PFSK-1 (cell line): ENCODE results near the gene PPP2CA.

Experiments
- FOXP2 ChIP-seq: optimal IDR thresholded peaks from 2 replicates; pipeline ENCODE3; 2011; ENCODE audit warnings: borderline replicate concordance, control low read depth, inconsistent platforms; ENCODE audit not compliant: insufficient read depth; ENCODE audit errors: extremely low read length, extremely low read depth
- POLR2AphosphoS5 ChIP-seq: IDR thresholded peaks from 2 replicates; pipeline ENCODE4 v1.6.1; 2012; ENCODE audit warnings: low read depth, mild to moderate bottlenecking, control low read depth, low read length, moderate library complexity
- SIN3A ChIP-seq: IDR thresholded peaks from 2 replicates; pipeline ENCODE4 v1.6.1; 2012; ENCODE audit warnings: mild to moderate bottlenecking, low read length, moderate library complexity, borderline replicate concordance; ENCODE audit not compliant: insufficient read depth
- TAF1 ChIP-seq: IDR thresholded peaks from 2 replicates; pipeline ENCODE4 v1.6.1; 2012; ENCODE audit warnings: low read length, control low read depth, borderline replicate concordance; ENCODE audit not compliant: insufficient read depth
- TF ChIP-seq, protein P1 (sequence below), 2 experiments: IDR thresholded peaks; 2 replicates each; pipeline versions ENCODE4 v1.6.1 to v1.8.0; 2011 to 2012; ENCODE audit warnings: low read depth in 2 of 2, low read length in 2 of 2, control low read depth in 1 of 2, inconsistent platforms in 1 of 2, mild to moderate bottlenecking in 1 of 2, moderate library complexity in 1 of 2; ENCODE audit not compliant: insufficient read depth in 1 of 2

The PPP2CA gene

DNA sequence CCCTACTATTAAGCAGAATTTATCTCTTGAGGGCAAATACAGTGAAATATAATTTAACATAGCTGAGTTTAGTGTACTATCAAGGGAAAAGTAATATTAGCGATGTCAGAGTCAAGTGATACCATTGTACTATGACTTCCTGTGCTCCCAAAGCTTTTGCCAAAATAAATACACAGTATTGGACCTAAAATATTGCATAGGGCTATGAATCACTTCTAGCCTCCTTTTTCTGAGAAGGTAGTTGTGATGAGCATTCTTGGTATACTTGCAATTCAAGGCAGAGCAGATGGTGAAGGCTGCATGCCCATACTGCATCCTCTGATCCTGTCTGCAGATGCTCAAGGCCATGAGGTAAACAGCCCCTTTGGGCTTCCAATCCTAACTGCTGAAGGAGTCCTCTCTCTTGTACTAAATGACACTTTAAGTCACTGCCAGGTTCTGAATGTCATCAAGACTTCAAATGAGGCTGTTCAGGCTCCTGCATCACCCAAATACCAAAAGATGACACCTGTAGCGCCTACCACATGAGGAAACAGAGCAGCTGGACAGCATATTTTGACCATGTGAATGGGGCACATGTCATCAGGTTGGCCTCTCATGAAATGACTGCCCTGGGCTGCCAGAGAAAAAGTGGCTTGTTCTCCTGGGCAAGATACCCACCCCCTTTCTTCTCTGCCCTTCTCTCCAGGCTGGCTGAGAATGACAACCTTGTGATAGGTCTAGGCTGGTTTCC is 29.7 kb upstream of the PPP2CA start:
- TF ChIP-seq FOXP2 (no peak), TAF1 (no peak), POLR2AphosphoS5 (no peak), SIN3A (no peak)
- TF ChIP-seq, protein P1, sequence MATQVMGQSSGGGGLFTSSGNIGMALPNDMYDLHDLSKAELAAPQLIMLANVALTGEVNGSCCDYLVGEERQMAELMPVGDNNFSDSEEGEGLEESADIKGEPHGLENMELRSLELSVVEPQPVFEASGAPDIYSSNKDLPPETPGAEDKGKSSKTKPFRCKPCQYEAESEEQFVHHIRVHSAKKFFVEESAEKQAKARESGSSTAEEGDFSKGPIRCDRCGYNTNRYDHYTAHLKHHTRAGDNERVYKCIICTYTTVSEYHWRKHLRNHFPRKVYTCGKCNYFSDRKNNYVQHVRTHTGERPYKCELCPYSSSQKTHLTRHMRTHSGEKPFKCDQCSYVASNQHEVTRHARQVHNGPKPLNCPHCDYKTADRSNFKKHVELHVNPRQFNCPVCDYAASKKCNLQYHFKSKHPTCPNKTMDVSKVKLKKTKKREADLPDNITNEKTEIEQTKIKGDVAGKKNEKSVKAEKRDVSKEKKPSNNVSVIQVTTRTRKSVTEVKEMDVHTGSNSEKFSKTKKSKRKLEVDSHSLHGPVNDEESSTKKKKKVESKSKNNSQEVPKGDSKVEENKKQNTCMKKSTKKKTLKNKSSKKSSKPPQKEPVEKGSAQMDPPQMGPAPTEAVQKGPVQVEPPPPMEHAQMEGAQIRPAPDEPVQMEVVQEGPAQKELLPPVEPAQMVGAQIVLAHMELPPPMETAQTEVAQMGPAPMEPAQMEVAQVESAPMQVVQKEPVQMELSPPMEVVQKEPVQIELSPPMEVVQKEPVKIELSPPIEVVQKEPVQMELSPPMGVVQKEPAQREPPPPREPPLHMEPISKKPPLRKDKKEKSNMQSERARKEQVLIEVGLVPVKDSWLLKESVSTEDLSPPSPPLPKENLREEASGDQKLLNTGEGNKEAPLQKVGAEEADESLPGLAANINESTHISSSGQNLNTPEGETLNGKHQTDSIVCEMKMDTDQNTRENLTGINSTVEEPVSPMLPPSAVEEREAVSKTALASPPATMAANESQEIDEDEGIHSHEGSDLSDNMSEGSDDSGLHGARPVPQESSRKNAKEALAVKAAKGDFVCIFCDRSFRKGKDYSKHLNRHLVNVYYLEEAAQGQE (IDR thresholded peaks at IDR 0.05; ENCODE audit: insufficient read depth in 1 of 2, low read depth in 2 of 2, low read length in 2 of 2) = no peak

DNA sequence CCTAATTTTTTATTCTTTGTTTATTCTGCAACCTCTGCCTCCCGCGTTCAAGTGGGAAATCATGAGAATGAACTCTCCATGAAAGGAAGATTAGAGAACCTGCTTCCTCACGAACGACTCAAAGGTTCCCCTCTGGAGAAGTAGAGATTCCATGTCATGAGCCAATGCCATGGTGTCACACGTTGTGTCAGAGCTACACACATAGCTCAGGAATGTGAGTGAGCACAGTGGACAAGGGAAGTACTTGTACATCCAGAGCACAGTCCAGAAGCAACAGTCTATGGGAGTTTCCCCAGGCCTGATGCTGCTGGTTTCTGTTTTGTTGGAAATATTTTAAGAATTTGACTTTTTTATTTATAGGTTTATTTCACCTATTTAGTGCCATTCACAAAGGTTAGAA is 26.8 kb upstream of the PPP2CA start:
- no peak for TF ChIP-seq TAF1
- TF ChIP-seq, protein P1 (IDR thresholded peaks at IDR 0.05; ENCODE audit: insufficient read depth in 1 of 2, low read depth in 2 of 2, low read length in 2 of 2) = no peak
- no peak for TF ChIP-seq FOXP2
- no peak for TF ChIP-seq POLR2AphosphoS5
- TF ChIP-seq SIN3A = no peak

DNA sequence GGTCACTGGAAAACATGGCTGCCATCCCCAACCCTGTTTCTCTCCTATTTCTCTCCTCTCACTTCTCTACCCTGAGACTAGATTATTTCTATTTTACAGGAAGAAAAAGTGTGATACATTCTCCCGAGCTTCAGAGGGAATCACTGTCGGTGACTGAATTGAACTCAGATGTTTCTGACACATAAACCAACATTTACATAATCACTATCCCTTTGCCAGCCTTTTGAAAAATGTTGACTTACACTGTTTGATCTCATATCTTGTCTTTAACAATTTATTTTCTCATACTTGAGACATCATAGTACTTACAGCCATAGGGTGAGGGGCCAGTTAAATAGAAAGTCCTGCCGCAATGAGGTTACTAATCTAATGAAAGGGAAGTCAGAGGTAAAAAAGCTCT is 25.1 kb upstream of the PPP2CA start:
- TF ChIP-seq SIN3A (no peak), FOXP2 (no peak), POLR2AphosphoS5 (no peak), TAF1 (no peak)
- TF ChIP-seq, protein P1 (IDR thresholded peaks at IDR 0.05; ENCODE audit: insufficient read depth in 1 of 2, low read depth in 2 of 2, low read length in 2 of 2) = no peak

DNA sequence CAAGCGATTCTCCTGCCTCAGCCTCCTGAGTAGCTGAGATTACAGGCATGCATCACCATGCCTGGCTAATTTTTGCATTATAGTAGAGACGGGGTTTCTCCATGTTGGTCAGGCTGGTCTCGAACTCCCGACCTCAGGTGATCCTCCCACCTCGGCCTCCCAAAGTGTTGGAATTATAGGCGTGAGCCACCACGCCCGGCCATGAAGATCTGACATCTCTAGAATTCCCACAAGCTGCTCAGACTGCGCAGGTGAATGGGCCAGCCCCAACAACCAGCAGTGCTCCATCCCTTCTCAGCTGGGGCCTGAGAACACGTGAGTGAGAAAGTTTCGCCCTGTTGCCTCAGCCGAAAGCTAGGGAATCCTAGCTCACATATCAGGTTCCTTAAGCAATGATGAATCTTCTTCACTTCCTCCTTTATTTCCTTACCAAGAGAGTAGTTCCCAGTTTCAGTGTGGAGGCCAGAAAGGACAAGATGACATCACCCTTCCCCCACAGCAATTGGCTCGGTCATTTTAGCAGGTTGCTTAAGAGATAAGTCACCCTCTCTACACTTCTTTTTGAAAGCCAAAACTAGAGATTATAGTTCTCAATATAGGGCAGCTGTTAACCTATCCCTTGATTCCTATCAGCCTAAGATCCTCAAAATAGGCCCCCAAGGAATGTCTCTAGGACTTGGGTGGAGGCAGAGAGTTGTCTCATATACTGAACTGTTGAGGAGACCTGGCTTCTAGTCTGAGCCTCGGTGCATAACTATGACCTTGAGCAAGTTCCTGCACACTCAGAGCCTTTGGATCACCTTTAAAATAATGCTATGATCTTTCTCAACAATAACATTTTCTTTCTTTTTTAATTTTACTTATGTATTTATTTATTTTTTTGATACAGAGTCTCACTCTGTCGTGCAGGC is 23.9 kb upstream of the PPP2CA start:
- TF ChIP-seq, protein P1 (IDR thresholded peaks at IDR 0.05; ENCODE audit: insufficient read depth in 1 of 2, low read depth in 2 of 2, low read length in 2 of 2) = no peak
- TF ChIP-seq POLR2AphosphoS5 (no peak), SIN3A (no peak), TAF1 (no peak), FOXP2 (no peak)
